ENCODE data around the gene CNN1. TPM values are rescaled to one million over a fixed set of nuclear protein-coding genes. Genes with fewer than 3 reads are reported as not detected.
A peak's percentile ranks its signal among the peaks of the same experiment; 100 is the strongest.

The CNN1 gene
- total and polyA plus RNA-seq, 2 of the 13 experiments (the other 11 are each of a cell fraction or from before 2014, with no cell fraction given): 0.70 to 1.1 TPM

DNA sequence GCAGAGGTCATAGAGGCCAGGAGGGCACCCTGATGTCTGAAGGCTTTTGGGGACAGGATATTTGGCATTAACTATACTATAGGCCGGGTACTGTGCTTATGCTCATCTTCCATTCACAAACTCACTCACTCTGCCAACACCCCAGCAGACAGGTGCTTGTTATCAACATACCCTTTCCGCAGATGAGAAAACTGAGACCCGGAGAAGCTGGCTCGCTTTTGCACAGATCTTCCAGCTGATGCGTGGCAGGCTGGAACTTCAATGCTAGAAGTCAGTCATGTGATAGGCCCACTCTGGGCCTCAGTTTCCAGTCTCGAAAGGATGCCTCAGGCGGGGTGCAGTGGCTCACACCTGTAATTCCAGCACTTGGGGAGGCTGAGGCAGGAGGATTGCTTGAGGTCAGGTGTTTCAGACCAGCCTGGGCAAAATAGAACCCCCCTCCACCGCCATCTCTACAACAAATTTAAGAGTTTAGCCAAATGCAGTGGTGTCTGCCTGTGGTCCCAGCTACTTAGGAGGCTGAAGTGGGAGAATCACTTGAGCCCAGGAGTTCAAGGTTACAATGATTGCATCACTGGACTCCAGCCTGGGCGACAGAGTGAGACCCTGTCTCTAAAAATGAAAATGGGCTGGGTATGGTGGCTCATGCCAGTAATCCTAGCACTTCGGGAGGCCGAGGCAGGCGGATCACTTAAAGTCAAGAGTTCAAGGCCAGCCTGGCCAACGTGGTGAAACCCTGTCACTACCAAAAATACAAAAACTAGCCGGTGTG is 9.5 kb downstream of the CNN1 start (continued):
- TF ChIP-seq, protein P1, sequence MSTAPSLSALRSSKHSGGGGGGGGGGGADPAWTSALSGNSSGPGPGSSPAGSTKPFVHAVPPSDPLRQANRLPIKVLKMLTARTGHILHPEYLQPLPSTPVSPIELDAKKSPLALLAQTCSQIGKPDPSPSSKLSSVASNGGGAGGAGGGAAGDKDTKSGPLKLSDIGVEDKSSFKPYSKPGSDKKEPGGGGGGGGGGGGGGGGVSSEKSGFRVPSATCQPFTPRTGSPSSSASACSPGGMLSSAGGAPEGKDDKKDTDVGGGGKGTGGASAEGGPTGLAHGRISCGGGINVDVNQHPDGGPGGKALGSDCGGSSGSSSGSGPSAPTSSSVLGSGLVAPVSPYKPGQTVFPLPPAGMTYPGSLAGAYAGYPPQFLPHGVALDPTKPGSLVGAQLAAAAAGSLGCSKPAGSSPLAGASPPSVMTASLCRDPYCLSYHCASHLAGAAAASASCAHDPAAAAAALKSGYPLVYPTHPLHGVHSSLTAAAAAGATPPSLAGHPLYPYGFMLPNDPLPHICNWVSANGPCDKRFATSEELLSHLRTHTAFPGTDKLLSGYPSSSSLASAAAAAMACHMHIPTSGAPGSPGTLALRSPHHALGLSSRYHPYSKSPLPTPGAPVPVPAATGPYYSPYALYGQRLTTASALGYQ (CRISPR knock-in tag; IDR thresholded peaks at IDR 0.05): no peak
- TF ChIP-seq ZNF121 (CRISPR knock-in tag; IDR thresholded peaks at IDR 0.05): peak; percentile 88
- TF ChIP-seq, protein P2, sequence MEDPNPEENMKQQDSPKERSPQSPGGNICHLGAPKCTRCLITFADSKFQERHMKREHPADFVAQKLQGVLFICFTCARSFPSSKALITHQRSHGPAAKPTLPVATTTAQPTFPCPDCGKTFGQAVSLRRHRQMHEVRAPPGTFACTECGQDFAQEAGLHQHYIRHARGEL (CRISPR knock-in tag; IDR thresholded peaks at IDR 0.05): no peak
- TF ChIP-seq ZNF768 (CRISPR knock-in tag; IDR thresholded peaks at IDR 0.05): no peak
- TF ChIP-seq GATA4 (IDR thresholded peaks at IDR 0.05; ENCODE audit: borderline replicate concordance, low read depth): no peak
- no peak for TF ChIP-seq BORCS8-MEF2B (CRISPR knock-in tag; IDR thresholded peaks at IDR 0.05)

DNA sequence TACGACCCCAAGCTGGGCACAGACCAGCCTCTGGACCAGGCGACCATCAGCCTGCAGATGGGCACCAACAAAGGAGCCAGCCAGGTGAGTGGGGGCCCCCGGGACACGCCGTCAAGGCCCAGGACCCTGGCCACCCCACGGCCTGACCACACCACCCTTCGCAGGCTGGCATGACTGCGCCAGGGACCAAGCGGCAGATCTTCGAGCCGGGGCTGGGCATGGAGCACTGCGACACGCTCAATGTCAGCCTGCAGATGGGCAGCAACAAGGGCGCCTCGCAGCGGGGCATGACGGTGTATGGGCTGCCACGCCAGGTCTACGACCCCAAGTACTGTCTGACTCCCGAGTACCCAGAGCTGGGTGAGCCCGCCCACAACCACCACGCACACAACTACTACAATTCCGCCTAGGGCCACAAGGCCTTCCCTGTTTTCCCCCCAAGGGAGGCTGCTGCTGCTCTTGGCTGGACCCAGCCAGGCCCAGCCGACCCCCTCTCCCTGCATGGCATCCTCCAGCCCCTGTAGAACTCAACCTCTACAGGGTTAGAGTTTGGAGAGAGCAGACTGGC is 10.8 kb downstream of the CNN1 start:
- intact Hi-C loops (cut with micrococcal nuclease; ENCODE audit: unreplicated experiment) (no loop called here), in situ Hi-C loops (cut with HindIII; ENCODE audit: extremely low pct_ligation_motif_present, low pct_unique_long_range_greater_than_20kb) (no loop called here)
- no peaks in the 10 kb centered on the region for H4K20me1 ChIP-seq (ENCODE audit: insufficient read depth, low read length)
- H3K4me1 ChIP-seq (ENCODE audit: insufficient read depth, low read length): peaks cover 12% of the 10 kb centered on the region
- DNase-seq (ENCODE audit: low spot score) (no peak), ATAC-seq (no peak; the same call in 2 of the 3 replicates), FAIRE-seq (no peak)
- POLR2A ChIA-PET: no interaction called here
- H3K36me3 ChIP-seq (replicated peaks in 1 of 2; ENCODE audit: control insufficient read depth in 1 of 2, insufficient read depth in 2 of 2, low read length in 2 of 2): peaks cover 4 to 8% of the 10 kb centered on the region in 2 experiments; a peak in 3 of 5 replicates
- H3K9ac ChIP-seq (ENCODE audit: insufficient read depth, low read depth, low read length): no peak overlapping the region
- no peak overlapping the region for H3K4me3 ChIP-seq (replicated peaks in 1 of 3; ENCODE audit: insufficient read depth in 1 of 3, low read depth in 2 of 3, low read length in 3 of 3)
- no peak overlapping the region for H2AFZ ChIP-seq (ENCODE audit: low read length)
- BruUV-seq (replicated peaks): no TSS peak
- no peaks in the 10 kb centered on the region for H3K9me3 ChIP-seq (ENCODE audit: low read length)
- no peaks in the 10 kb centered on the region for H3K27me3 ChIP-seq (ENCODE audit: control insufficient read depth in 1 of 2, insufficient read depth in 2 of 2, low read length in 2 of 2)
- CTCF ChIA-PET (ENCODE audit: low intra/inter-chr PET ratio, low total read pairs): no interaction called here
- H3K79me2 ChIP-seq (ENCODE audit: insufficient read depth, low read length): no peaks in the 10 kb centered on the region
- H3K4me2 ChIP-seq (ENCODE audit: low read depth, low read length): no peak overlapping the region
- no peak overlapping the region for H3K27ac ChIP-seq (ENCODE audit: extremely low read length, insufficient read depth, low read length)
- 79% methylated on average over 14 of the region's 24 CpGs for WGBS (ENCODE audit: low lambda C conversion rate)
- 0 out of 2 replicates have a peak, but pooled peaks have one; percentile 59 for TF ChIP-seq HNRNPL (IDR thresholded peaks at IDR 0.05; ENCODE audit: low read depth, low read length)
- TF ChIP-seq ZNF549 (CRISPR knock-in tag; IDR thresholded peaks at IDR 0.05): no peak

All from HepG2 (cell line).